H1 (cell line): ENCODE measurements around the gene FOXL1. TPM values are rescaled to one million over a fixed set of nuclear protein-coding genes. Genes with fewer than 3 reads are reported as not detected.

ENCODE experiments used
- CTCF ChIA-PET: fragments of 300-600 bp; sonication (Branson Sonifier 250); formaldehyde crosslinking; loops from one replicate; lab custom pipeline; 2021; ENCODE audit not compliant: partially characterized antibody; lab: Charles Lee
- POLR2A ChIA-PET: fragments of 300-600 bp; sonication (Branson Sonifier 250); formaldehyde crosslinking; loops from one replicate; lab custom pipeline; 2021; ENCODE audit warnings: inconsistent platforms; ENCODE audit not compliant: partially characterized antibody; lab: Charles Lee
- DNase-seq, 2 experiments: peaks; one replicate each; pipeline versions ENCODE4 v3.0.0 to v3.0.0-alpha.2; 2010 to 2022; ENCODE audit warnings: low spot score in 2 of 2, low read depth in 1 of 2, mixed read lengths in 1 of 2
- FAIRE-seq: peaks from 2 replicates; lab custom pipeline; 2011; peaks lifted over from hg19 to GRCh38; lab: Jason Lieb, UNC
- H2AFZ ChIP-seq: 2 replicates; pipeline ENCODE4 v1.8.1; 2012; ENCODE audit warnings: low read length, inconsistent platforms
- H2AK5ac ChIP-seq: 2 replicates; pipeline ENCODE4 v1.6.1; 2013; ENCODE audit warnings: low read depth, low read length
- H2BK120ac ChIP-seq: replicated peaks from 2 replicates; pipeline ENCODE3; 2013; ENCODE audit warnings: low read depth, low read length, inconsistent platforms
- H2BK12ac ChIP-seq: 2 replicates; pipeline ENCODE4 v1.6.1; 2013; ENCODE audit warnings: low read depth, low read length
- H2BK15ac ChIP-seq: 2 replicates; pipeline ENCODE4 v1.6.1; 2013; ENCODE audit warnings: low read length
- H2BK20ac ChIP-seq: 2 replicates; pipeline ENCODE4 v1.6.1; 2013; ENCODE audit warnings: low read length
- H2BK5ac ChIP-seq: 2 replicates; pipeline ENCODE4 v1.6.1; 2013; ENCODE audit warnings: low read depth, low read length
- H3K14ac ChIP-seq: 2 replicates; pipeline ENCODE4 v1.6.1; 2013; ENCODE audit warnings: inconsistent platforms; ENCODE audit not compliant: insufficient read length
- H3K18ac ChIP-seq: 2 replicates; pipeline ENCODE4 v1.6.1; 2013; ENCODE audit warnings: low read length; ENCODE audit errors: extremely low read depth
- H3K23ac ChIP-seq: 2 replicates; pipeline ENCODE4 v1.6.1; 2013; ENCODE audit warnings: inconsistent platforms; ENCODE audit not compliant: insufficient read length
- H3K23me2 ChIP-seq: 2 replicates; pipeline ENCODE4 v1.6.1; 2013; ENCODE audit warnings: low read depth, low read length
- H3K27ac ChIP-seq: 2 replicates; pipeline ENCODE4 v1.6.1; 2011; ENCODE audit warnings: low read depth, low read length, inconsistent platforms
- H3K27me3 ChIP-seq, 4 experiments: replicated peaks in 1 of 4; 1 replicate in 1 of 4; 2 replicates in 3 of 4; pipeline versions ENCODE4 v1.6.1 to v1.8.1; 2011 to 2013; ENCODE audit warnings: low read length in 3 of 4, mild to moderate bottlenecking in 3 of 4, inconsistent platforms in 2 of 4, mixed read lengths in 2 of 4, moderate library complexity in 1 of 4; ENCODE audit not compliant: control insufficient read depth in 3 of 4, insufficient read depth in 3 of 4; ENCODE audit errors: extremely low read depth in 1 of 4
- H3K36me3 ChIP-seq, 4 experiments: 2 replicates each; pipeline versions ENCODE4 v1.6.1 to v1.8.1; 2011 to 2013; ENCODE audit warnings: mild to moderate bottlenecking in 4 of 4, low read length in 3 of 4, moderate library complexity in 2 of 4, control low read depth in 1 of 4, inconsistent platforms in 1 of 4; ENCODE audit not compliant: insufficient read depth in 4 of 4, control insufficient read depth in 2 of 4
- H3K4ac ChIP-seq: replicated peaks from 2 replicates; pipeline ENCODE3; 2013; ENCODE audit warnings: low read length, low read depth, mixed read lengths, inconsistent platforms; ENCODE audit not compliant: insufficient read length
- H3K4me1 ChIP-seq, 4 experiments: replicated peaks in 1 of 4; 1 replicate in 1 of 4; 2 replicates in 3 of 4; pipeline versions ENCODE4 v1.6.1 to v1.8.1; 2011 to 2013; ENCODE audit warnings: low read length in 3 of 4, inconsistent platforms in 2 of 4, mixed read lengths in 1 of 4; ENCODE audit not compliant: insufficient read depth in 4 of 4, control insufficient read depth in 3 of 4
- H3K4me2 ChIP-seq, 2 experiments: 2 replicates each; pipeline versions ENCODE4 v1.6.1 to v1.8.1; 2011 to 2013; ENCODE audit warnings: low read depth in 2 of 2, low read length in 2 of 2, control low read depth in 1 of 2, inconsistent platforms in 1 of 2, mild to moderate bottlenecking in 1 of 2; ENCODE audit not compliant: insufficient read depth in 1 of 2
- H3K4me3 ChIP-seq, 4 experiments: fragments of 200-600, 300-600 bp in 1 of 4; sonication (generic), shearing (Covaris generic), sonication (Bioruptor Twin) in 1 of 4; 2 replicates each; pipeline versions ENCODE4 v1.5.1 to v1.8.1; 2011 to 2016; ENCODE audit warnings: low read length in 4 of 4, low read depth in 3 of 4, control low read depth in 2 of 4, inconsistent platforms in 2 of 4, mild to moderate bottlenecking in 2 of 4, mixed read lengths in 1 of 4, moderate library complexity in 1 of 4; ENCODE audit not compliant: insufficient read depth in 2 of 4; ENCODE audit errors: extremely low read depth in 1 of 4
- H3K56ac ChIP-seq: replicated peaks from 2 replicates; pipeline ENCODE3; 2013; ENCODE audit warnings: low read depth, mild to moderate bottlenecking, mixed read lengths, low read length, inconsistent platforms; ENCODE audit not compliant: insufficient read length
- H3K79me1 ChIP-seq: 2 replicates; pipeline ENCODE4 v1.6.1; 2013; ENCODE audit warnings: low read depth, low read length, control low read depth
- H3K79me2 ChIP-seq, 2 experiments: 2 replicates each; pipeline versions ENCODE4 v1.6.1 to v1.8.1; 2012 to 2013; ENCODE audit warnings: low read length in 2 of 2, mild to moderate bottlenecking in 2 of 2, inconsistent platforms in 1 of 2; ENCODE audit not compliant: insufficient read depth in 2 of 2, control insufficient read depth in 1 of 2
- H3K9ac ChIP-seq, 4 experiments: replicated peaks in 1 of 4; 1 replicate in 1 of 4; 2 replicates in 3 of 4; pipeline versions ENCODE4 v1.6.1 to v1.8.1; 2011 to 2013; ENCODE audit warnings: low read depth in 3 of 4, low read length in 3 of 4, control low read depth in 2 of 4, mild to moderate bottlenecking in 2 of 4, moderate library complexity in 2 of 4, inconsistent platforms in 1 of 4; ENCODE audit errors: extremely low read depth in 1 of 4
- H3K9me3 ChIP-seq, 2 experiments: 2 replicates each; pipeline versions ENCODE4 v1.6.1 to v1.8.1; 2012 to 2013; ENCODE audit warnings: mild to moderate bottlenecking in 2 of 2, moderate library complexity in 2 of 2, control low read depth in 1 of 2, inconsistent platforms in 1 of 2, low read depth in 1 of 2, low read length in 1 of 2, mixed read lengths in 1 of 2; ENCODE audit not compliant: insufficient read depth in 2 of 2
- H4K20me1 ChIP-seq, 2 experiments: replicated peaks in 1 of 2; 2 replicates each; pipeline versions ENCODE3 to v1.8.1; 2011 to 2013; ENCODE audit warnings: inconsistent platforms in 2 of 2, low read length in 2 of 2, mild to moderate bottlenecking in 1 of 2; ENCODE audit not compliant: insufficient read depth in 2 of 2, control insufficient read depth in 1 of 2
- H4K5ac ChIP-seq: 2 replicates; pipeline ENCODE4 v1.6.1; 2013; ENCODE audit warnings: low read length, low read depth, mixed read lengths, inconsistent platforms; ENCODE audit not compliant: insufficient read length
- H4K8ac ChIP-seq: 2 replicates; pipeline ENCODE4 v1.8.0; 2013; ENCODE audit warnings: mild to moderate bottlenecking, moderate library complexity, low read length, inconsistent platforms; ENCODE audit not compliant: insufficient read depth; ENCODE audit errors: extremely low read depth
- H4K91ac ChIP-seq: replicated peaks from 2 replicates; pipeline ENCODE3; 2013; ENCODE audit warnings: low read length, mixed read lengths, inconsistent platforms; ENCODE audit not compliant: insufficient read length
- CBX5 ChIP-seq: fragments of 300-800, 300-1000 bp; sonication (generic); IDR thresholded peaks from 2 replicates; pipeline ENCODE4 v1.7.1; 2016; ENCODE audit warnings: antibody characterized with exemption, low read length, low read depth
- MAX ChIP-seq: IDR thresholded peaks from 2 replicates; pipeline ENCODE4 v1.6.1; 2012; ENCODE audit warnings: inconsistent platforms
- POLR2AphosphoS5 ChIP-seq: IDR thresholded peaks from 2 replicates; pipeline ENCODE4 v1.6.1; 2011; ENCODE audit warnings: low read depth, low read length
- TAF7 ChIP-seq: optimal IDR thresholded peaks from 2 replicates; pipeline ENCODE3; 2011; ENCODE audit warnings: low read depth, mild to moderate bottlenecking, inconsistent platforms, low read length, moderate library complexity, borderline replicate concordance
- WGBS, 2 experiments: shearing (Covaris generic) in 1 of 2; methylation state at CpG; one replicate each; pipeline versions ENCODE4 v1.1.6 to v1.1.7; 2013 to 2015; ENCODE audit warnings: low lambda C conversion rate in 2 of 2, mixed read lengths in 2 of 2, inconsistent platforms in 1 of 2, low coverage in 1 of 2, missing lambda C conversion rate in 1 of 2; ENCODE audit not compliant: insufficient replicate concordance in 2 of 2, insufficient coverage in 1 of 2, insufficient read length in 1 of 2; ENCODE audit errors: extremely low coverage in 1 of 2, missing lambda C conversion rate in 1 of 2; 5-methylcytosine and 5-hydroxymethylcytosine counted together
- polyA plus RNA-seq, 7 experiments: library from polyadenylated mRNA; depleted of rRNA in 3 of 7; stranded (reverse) in 5 of 7; unstranded in 2 of 7; fragments of >200 nt in 5 of 7; fragments of 200-250 nt in 2 of 7; gene quantifications; 1 replicate in 5 of 7; 2 replicates in 1 of 7; 4 replicates in 1 of 7; pipeline versions ENCODE4 v1.2.1 to v1.2.3, GENCODE V29; 2011 to 2013; ENCODE audit warnings: missing spikeins in 2 of 7, mixed read lengths in 2 of 7
- total RNA-seq: library from RNA; stranded (reverse); fragmentation: NEBNext Ultra II Directional; extraction: Animal tissue kit (Norgen Biotek cat#: 25700); gene quantifications from 2 replicates; pipeline ENCODE4 v1.2.1, GENCODE V29; 2021
- TF ChIP-seq, protein P1 (sequence below): IDR thresholded peaks from 2 replicates; pipeline ENCODE4 v1.6.1; 2011; ENCODE audit warnings: low read length, improper control_type of control experiment
- TF ChIP-seq, protein P2 (sequence below): IDR thresholded peaks from 2 replicates; pipeline ENCODE4 v1.6.1; 2011; ENCODE audit warnings: low read depth, mild to moderate bottlenecking, low read length; ENCODE audit not compliant: insufficient read depth

Gene FOXL1
- total and polyA plus RNA-seq, 2 of the 8 experiments (the other 6 are each of a cell fraction or from before 2014, with no cell fraction given), result 0.03 TPM; not detected in 1

- H3K4ac ChIP-seq, result no peak overlapping the region
- no peak overlapping the region for H2AK5ac ChIP-seq
- H2BK12ac ChIP-seq, result no peak overlapping the region
- no peak overlapping the region for H3K14ac ChIP-seq
- no peak for DNase-seq
- no peaks in the 10 kb centered on the region for H3K36me3 ChIP-seq
- H3K79me1 ChIP-seq, result no peaks in the 10 kb centered on the region
- no peak overlapping the region for H3K4me2 ChIP-seq
- no peak overlapping the region for H2AFZ ChIP-seq
- no peak for FAIRE-seq
- H2BK5ac ChIP-seq, result no peak overlapping the region
- no peak overlapping the region for H3K9ac ChIP-seq
- ChIA-PET CTCF (no interaction called here), POLR2A (no interaction called here)
- no peak overlapping the region for H3K23ac ChIP-seq
- no peaks in the 10 kb centered on the region for H3K23me2 ChIP-seq
- 0 out of 7 replicates have a peak, but pooled peaks cover 0 to 2% (median 0%) of the 10 kb centered on the region in 4 experiments for H3K27me3 ChIP-seq
- H2BK120ac ChIP-seq, result no peak overlapping the region
- H4K91ac ChIP-seq, result no peak overlapping the region
- no peak overlapping the region for H3K18ac ChIP-seq
- no peak overlapping the region for H2BK15ac ChIP-seq
- no peak overlapping the region for H3K4me3 ChIP-seq
- no peak overlapping the region for H4K8ac ChIP-seq
- H4K20me1 ChIP-seq, result no peaks in the 10 kb centered on the region
- H3K56ac ChIP-seq, result no peak overlapping the region
- no peaks in the 10 kb centered on the region for H3K4me1 ChIP-seq
- no peak overlapping the region for H4K5ac ChIP-seq
- H3K9me3 ChIP-seq, result peaks cover 0 to 2% of the 10 kb centered on the region in 2 experiments; a peak in 1 of 4 replicates
- WGBS, 2 experiments, result 85% methylated on average over 9 of the region's 9 CpGs; no CpG with 5 or more reads in 1 of the 2 experiments
- TF ChIP-seq TAF7, result no peak
- no peak for TF ChIP-seq POLR2AphosphoS5
- no peak for TF ChIP-seq MAX
- TF ChIP-seq, protein P1, sequence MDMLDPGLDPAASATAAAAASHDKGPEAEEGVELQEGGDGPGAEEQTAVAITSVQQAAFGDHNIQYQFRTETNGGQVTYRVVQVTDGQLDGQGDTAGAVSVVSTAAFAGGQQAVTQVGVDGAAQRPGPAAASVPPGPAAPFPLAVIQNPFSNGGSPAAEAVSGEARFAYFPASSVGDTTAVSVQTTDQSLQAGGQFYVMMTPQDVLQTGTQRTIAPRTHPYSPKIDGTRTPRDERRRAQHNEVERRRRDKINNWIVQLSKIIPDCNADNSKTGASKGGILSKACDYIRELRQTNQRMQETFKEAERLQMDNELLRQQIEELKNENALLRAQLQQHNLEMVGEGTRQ, result no peak
- no peak for TF ChIP-seq CBX5
- TF ChIP-seq, protein P2, sequence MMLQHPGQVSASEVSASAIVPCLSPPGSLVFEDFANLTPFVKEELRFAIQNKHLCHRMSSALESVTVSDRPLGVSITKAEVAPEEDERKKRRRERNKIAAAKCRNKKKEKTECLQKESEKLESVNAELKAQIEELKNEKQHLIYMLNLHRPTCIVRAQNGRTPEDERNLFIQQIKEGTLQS, result no peak
- H3K79me2 ChIP-seq, result no peaks in the 10 kb centered on the region
- H2BK20ac ChIP-seq, result no peak overlapping the region
- no peak overlapping the region for H3K27ac ChIP-seq
These were observed 53.1 kb downstream of the FOXL1 start for GRCh38 chr16:86631444-86631843.
